ENCODE data around the gene UAP1L1. TPM values are rescaled to one million over a fixed set of nuclear protein-coding genes. Genes with fewer than 3 reads are reported as not detected.

Gene UAP1L1
- total RNA-seq, 3 donors from 2014 or later, result 10.5 to 13.6 (median 12.8) TPM

GRCh38 chr9:137107982-137108381 lies 30.7 kb downstream of the UAP1L1 start:
- H3K4me3 ChIP-seq, result no peak overlapping the region
- intact Hi-C loops (cut with DNase I, micrococcal nuclease), result no loop called here
- no peaks in the 10 kb centered on the region for H3K9me3 ChIP-seq
- DNase-seq, result no peak
- H3K36me3 ChIP-seq (ENCODE audit: low read depth), result no peaks in the 10 kb centered on the region
- no peaks in the 10 kb centered on the region for H3K4me1 ChIP-seq (ENCODE audit: low read depth)
- ATAC-seq, result no peak
- no peak for TF ChIP-seq CTCF (IDR thresholded peaks at IDR 0.05)

- intact Hi-C loops (cut with DNase I, micrococcal nuclease), result no loop called here
- H3K9me3 ChIP-seq, result no peaks in the 10 kb centered on the region
- ATAC-seq (no peak), DNase-seq (no peak)
- no peaks in the 10 kb centered on the region for H3K36me3 ChIP-seq (ENCODE audit: low read depth)
- no peak overlapping the region for H3K4me3 ChIP-seq
- TF ChIP-seq CTCF (IDR thresholded peaks at IDR 0.05), result no peak
- no peaks in the 10 kb centered on the region for H3K4me1 ChIP-seq (ENCODE audit: low read depth)
These were observed 31.4 kb downstream of the UAP1L1 start for GRCh38 chr9:137108608-137109249.

- no peak for DNase-seq
- no peaks in the 10 kb centered on the region for H3K36me3 ChIP-seq (ENCODE audit: low read depth)
- H3K4me3 ChIP-seq, result no peak overlapping the region
- no peak for TF ChIP-seq CTCF (IDR thresholded peaks at IDR 0.05)
- ATAC-seq, result no peak
- no peaks in the 10 kb centered on the region for H3K4me1 ChIP-seq (ENCODE audit: low read depth)
- intact Hi-C loops (cut with DNase I, micrococcal nuclease), result no loop called here
- no peaks in the 10 kb centered on the region for H3K9me3 ChIP-seq
These were observed 32.2 kb downstream of the UAP1L1 start for GRCh38 chr9:137109250-137110146.

- no peaks in the 10 kb centered on the region for H3K9me3 ChIP-seq
- intact Hi-C loops (cut with DNase I, micrococcal nuclease), result no loop called here
- ATAC-seq (no peak), DNase-seq (no peak)
- H3K4me3 ChIP-seq, result no peak overlapping the region
- no peaks in the 10 kb centered on the region for H3K36me3 ChIP-seq (ENCODE audit: low read depth)
- TF ChIP-seq CTCF (IDR thresholded peaks at IDR 0.05), result no peak
- H3K4me1 ChIP-seq (ENCODE audit: low read depth), result peaks cover 5% of the 10 kb centered on the region
These were observed 33.0 kb downstream of the UAP1L1 start for GRCh38 chr9:137110147-137110910.

- Histone ChIP-seq H3K9me3 (no peaks in the 10 kb centered on the region), H3K4me3 (no peak overlapping the region), H3K36me3 (ENCODE audit: low read depth) (no peaks in the 10 kb centered on the region), H3K4me1 (ENCODE audit: low read depth) (peaks cover 6% of the 10 kb centered on the region)
- ATAC-seq (no peak), DNase-seq (no peak)
- no peak for TF ChIP-seq CTCF (IDR thresholded peaks at IDR 0.05)
- intact Hi-C loops (cut with DNase I, micrococcal nuclease), result no loop called here
These were observed 33.8 kb downstream of the UAP1L1 start for GRCh38 chr9:137110911-137111787.
